Stimulated activated CD8-positive, alpha-beta memory T cell treated with anti-CD3 and anti-CD28 coated beads, Interleukin-12 subunit alpha, Interleukin-12 subunit beta, amount 100 ng/mL, for 24 hours (primary cell): ENCODE data around the gene RNF148.

Experiments
- DNase-seq: peaks from one replicate; pipeline ENCODE4 v3.0.0-alpha.2; 2020; ENCODE audit errors: extremely low read depth

Gene RNF148, protein sequence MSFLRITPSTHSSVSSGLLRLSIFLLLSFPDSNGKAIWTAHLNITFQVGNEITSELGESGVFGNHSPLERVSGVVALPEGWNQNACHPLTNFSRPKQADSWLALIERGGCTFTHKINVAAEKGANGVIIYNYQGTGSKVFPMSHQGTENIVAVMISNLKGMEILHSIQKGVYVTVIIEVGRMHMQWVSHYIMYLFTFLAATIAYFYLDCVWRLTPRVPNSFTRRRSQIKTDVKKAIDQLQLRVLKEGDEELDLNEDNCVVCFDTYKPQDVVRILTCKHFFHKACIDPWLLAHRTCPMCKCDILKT

GRCh38 chr7:122702872-122703510 lies at the start of gene RNF148:
TSS of gene RNF148 (minus strand) at chr7:122702922. CDS start at chr7:122702750, 172 bp downstream.
- DNase-seq = no peak

DNA sequence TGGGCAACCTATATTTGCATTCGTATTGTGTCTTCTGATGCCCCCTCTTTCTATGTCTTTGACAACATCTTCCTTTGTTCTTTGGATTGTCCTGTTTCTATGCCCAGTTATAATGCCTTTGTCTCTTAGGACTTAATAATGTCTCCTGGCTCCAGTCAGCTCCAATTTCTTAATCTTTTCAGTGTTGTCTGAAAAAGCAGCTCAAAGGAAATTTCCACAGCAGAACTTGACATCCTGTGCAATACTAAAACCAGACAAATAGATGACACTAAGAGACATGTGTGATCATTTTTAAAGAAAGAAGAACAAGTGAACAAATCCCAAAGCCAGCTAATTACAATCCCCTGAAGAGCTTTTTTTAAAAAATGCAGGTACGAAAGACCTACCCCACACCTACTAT lies 47.7 kb upstream of the RNF148 start:
- no peak for DNase-seq

DNA sequence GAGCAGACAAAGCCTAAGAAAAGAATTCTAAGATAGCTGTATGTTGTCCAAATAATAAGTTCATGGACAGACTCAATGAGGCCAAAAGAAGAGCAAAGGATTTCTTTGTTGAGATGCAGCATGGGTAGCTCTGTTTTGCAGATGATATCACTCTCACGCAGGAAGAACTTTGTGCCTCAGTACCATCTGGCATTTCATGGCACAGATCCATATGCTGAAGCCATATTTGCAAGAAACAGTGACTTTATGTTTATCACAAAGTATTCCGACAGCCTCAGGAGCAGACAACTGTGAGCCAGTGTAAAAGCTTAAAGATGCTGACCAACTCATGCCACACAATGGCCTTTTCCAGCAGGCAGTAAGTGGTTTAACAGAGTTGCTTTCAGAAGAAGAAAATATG lies 45.5 kb upstream of the RNF148 start:
- DNase-seq = no peak

GRCh38 chr7:122746948-122747347 lies 44.2 kb upstream of the RNF148 start:
- no peak for DNase-seq

DNA sequence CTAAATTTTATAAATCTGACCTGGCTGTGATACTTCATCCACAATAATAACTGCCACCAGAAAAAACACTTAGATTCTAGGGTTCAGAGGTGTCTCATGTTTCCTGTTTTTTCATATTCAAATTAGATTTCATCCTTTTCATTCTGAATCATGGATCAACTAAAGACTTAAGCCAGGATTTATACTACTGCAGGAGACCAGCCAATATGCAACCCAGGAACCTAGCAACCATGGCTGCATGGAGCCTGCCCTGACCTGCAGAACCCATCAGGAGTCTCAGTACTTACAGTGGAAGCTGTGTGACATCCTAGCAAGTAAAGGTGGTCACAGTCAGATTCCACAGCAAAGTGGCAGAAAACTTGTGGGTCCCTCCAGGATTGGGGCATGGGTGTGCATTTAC lies 40.5 kb upstream of the RNF148 start:
- DNase-seq = no peak

- no peak for DNase-seq
Measured at GRCh38 chr7:122738947-122739346, 36.2 kb upstream of the RNF148 start.

GRCh38 chr7:122736183-122736582 lies 33.5 kb upstream of the RNF148 start:
- no peak for DNase-seq

DNA sequence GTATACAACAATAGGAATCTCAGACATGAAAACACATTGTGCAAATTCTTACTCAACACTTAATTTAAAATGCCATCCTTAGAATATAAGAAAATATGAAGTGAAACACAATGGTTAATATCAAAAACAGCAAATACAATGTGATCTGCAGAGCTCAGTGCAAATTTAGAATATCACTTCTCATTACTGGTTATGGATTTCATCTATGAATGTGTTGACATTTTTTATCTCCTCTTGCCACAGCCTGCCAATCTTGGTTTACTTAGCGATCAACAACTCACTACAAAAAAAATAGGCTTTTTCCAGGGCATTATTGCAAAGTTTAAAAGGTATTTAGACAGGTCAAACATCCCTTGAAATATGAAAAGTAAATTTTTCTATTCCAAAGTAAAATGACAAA lies 25.0 kb upstream of the RNF148 start:
- DNase-seq = no peak

GRCh38 chr7:122727354-122727753 lies 24.6 kb upstream of the RNF148 start:
- DNase-seq = no peak

- DNase-seq = no peak
Measured at GRCh38 chr7:122726881-122727280, 24.2 kb upstream of the RNF148 start.

- no peak for DNase-seq
Measured at GRCh38 chr7:122724366-122724765, 21.6 kb upstream of the RNF148 start.

DNA sequence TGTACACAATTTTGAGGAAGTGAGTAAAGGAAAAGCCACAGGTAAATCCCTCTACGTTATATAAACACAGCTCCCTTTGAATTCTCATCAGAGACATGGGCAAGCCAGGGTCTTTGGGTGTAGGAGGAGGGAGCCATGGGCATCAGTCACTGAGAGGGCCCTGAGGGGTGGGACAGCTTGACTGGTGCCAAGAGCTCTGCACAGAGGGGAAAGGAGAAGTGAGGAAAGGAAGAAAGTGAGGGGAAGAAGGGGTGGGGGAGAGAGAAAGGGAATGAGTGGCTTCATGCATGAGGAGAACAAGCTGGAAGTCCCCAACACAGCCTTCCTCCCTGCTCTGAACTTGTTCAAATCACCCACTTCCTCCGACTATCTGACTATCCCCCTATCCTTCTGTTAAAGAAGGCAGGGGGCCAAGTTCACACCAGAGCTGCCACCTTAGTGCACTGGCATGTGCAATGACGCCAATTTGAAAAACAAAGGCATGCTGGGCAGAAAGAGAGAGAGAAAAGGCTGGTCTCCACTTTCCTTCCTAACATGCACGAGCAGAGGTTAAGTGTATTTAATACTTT lies 16.4 kb upstream of the RNF148 start:
- no peak for DNase-seq

- no peak for DNase-seq
Measured at GRCh38 chr7:122717356-122718089, 14.8 kb upstream of the RNF148 start.

GRCh38 chr7:122715183-122715582 lies 12.5 kb upstream of the RNF148 start:
- DNase-seq = no peak

GRCh38 chr7:122710916-122711315 lies 8.2 kb upstream of the RNF148 start:
- no peak for DNase-seq

- DNase-seq = no peak
Measured at GRCh38 chr7:122709930-122710646, 7.4 kb upstream of the RNF148 start.

- no peak for DNase-seq
Measured at GRCh38 chr7:122706836-122707235, 4.1 kb upstream of the RNF148 start.

GRCh38 chr7:122699017-122699416 lies 3.7 kb downstream of the RNF148 start, which contains the start of gene RNF133:
TSS of gene RNF133 (minus strand) at chr7:122699117. CDS start at chr7:122698918, 199 bp downstream.
- DNase-seq = no peak

DNA sequence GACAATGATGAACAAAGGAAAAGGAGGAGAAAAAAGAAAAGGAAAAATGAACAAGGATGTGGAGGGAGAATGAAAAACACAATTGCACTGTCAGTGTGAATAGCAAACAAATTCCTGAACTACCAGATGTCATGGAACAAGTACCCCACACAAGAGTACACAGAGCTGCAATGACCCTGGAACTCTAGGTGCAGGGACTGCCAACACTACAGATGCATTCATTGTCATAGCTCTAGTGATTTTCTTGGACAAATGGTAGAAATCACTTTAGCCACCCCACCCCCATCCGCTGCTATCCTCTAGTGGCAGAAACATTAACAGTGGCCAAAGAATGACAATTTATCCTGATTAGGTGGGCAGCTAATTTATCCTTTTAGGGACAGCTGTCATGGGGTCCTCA lies 6.9 kb downstream of the RNF148 start:
- DNase-seq = no peak

DNA sequence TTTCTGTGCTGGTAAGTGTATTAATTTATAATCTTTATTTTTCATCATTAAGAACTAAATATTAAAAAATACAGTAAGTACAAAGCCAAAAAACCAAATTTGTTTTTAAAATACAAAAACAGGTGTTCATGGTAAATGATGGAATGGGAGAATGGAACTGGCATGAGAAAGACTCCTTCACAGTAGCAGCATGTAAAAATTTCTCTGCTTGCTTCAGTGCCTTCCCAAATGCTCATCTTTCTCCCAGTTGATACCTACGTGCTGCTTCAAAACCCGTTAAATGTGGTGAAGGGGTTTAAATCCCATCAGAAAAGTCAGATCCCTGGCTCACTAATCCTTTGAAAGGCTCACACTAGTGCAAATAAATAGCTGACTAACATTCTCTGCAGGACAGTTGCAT lies 8.0 kb downstream of the RNF148 start:
- DNase-seq = no peak

GRCh38 chr7:122692769-122693309 lies 9.9 kb downstream of the RNF148 start:
- no peak for DNase-seq
